ENCODE data around the gene ETV6. TPM values are rescaled to one million over a fixed set of nuclear protein-coding genes. Genes with fewer than 3 reads are reported as not detected.

ETV6 gene
- total and polyA plus RNA-seq, 9 of the 15 experiments (the other 6 are each of a cell fraction or from before 2014, with no cell fraction given): 0.81 to 12.7 (median 4.1) TPM

GRCh38 chr12:11886339-11886738 is 236.9 kb downstream of the ETV6 start (continued):
- no peak for TF ChIP-seq FOXP1 (CRISPR knock-in tag; IDR thresholded peaks at IDR 0.05)
- no peak for TF ChIP-seq THAP12 (CRISPR knock-in tag; IDR thresholded peaks at IDR 0.05)
- no peak for TF ChIP-seq ATF1 (CRISPR knock-in tag; IDR thresholded peaks at IDR 0.05)
- no peak for TF ChIP-seq ATF1 (tag; IDR thresholded peaks at IDR 0.05)

GRCh38 chr12:11888029-11888428 is 238.6 kb downstream of the ETV6 start:
- ChIA-PET CTCF (ENCODE audit: low intra/inter-chr PET ratio) (no interaction called here), POLR2A (no interaction called here)
- Histone ChIP-seq H3K9me3 (replicated peaks; ENCODE audit: control insufficient read depth, insufficient read depth, low read depth, low read length) (no peaks in the 10 kb centered on the region), H3K36me3 (ENCODE audit: control insufficient read depth, insufficient read depth, low read length) (no peaks in the 10 kb centered on the region), H3K9me1 (ENCODE audit: control insufficient read depth, insufficient read depth, low read length) (no peaks in the 10 kb centered on the region), H3K4me1 (replicated peaks in 1 of 2; ENCODE audit: control insufficient read depth in 2 of 2, insufficient read depth in 2 of 2, low read length in 2 of 2) (no peaks in the 10 kb centered on the region), H3K4me3 (no peak overlapping the region), H2AFZ (ENCODE audit: low read depth, low read length) (no peak overlapping the region), H3K27ac (ENCODE audit: extremely low read depth, low read depth, low read length) (no peak overlapping the region), H4K20me1 (replicated peaks; ENCODE audit: control insufficient read depth, insufficient read depth, low read length) (no peaks in the 10 kb centered on the region), H3K9ac (ENCODE audit: insufficient read depth in 1 of 2, low read depth in 2 of 2, low read length in 2 of 2) (no peak overlapping the region), H3K27me3 (ENCODE audit: control insufficient read depth in 2 of 2, insufficient read depth in 2 of 2, low read length in 2 of 2) (no peaks in the 10 kb centered on the region), H3K79me2 (ENCODE audit: control insufficient read depth, insufficient read depth, low read length) (no peaks in the 10 kb centered on the region), H3K4me2 (ENCODE audit: insufficient read depth, low read length) (no peak overlapping the region)
- ATAC-seq: no peak
- DNase-seq (ENCODE audit: extremely low read depth in 1 of 4, low spot score in 3 of 4): no peak
- intact Hi-C loops (cut with micrococcal nuclease): no loop called here
- FAIRE-seq: no peak
- no TSS peak for BruUV-seq (replicated peaks)
- WGBS (ENCODE audit: insufficient coverage, low coverage, missing lambda C conversion rate): 32% methylated on average over 3 of the region's 3 CpGs
- in situ Hi-C loops (cut with MboI): no loop called here
- TF ChIP-seq ID3 (CRISPR knock-in tag; IDR thresholded peaks at IDR 0.05): no peak
- no peak for TF ChIP-seq ID3 (tag; IDR thresholded peaks at IDR 0.05)
- no peak for TF ChIP-seq SRSF3 (IDR thresholded peaks at IDR 0.05; ENCODE audit: insufficient read depth, low read length)
- no peak for TF ChIP-seq C11orf30 (IDR thresholded peaks at IDR 0.05; ENCODE audit: low read depth)
- TF ChIP-seq CLOCK (CRISPR knock-in tag; IDR thresholded peaks at IDR 0.05; ENCODE audit: borderline replicate concordance): no peak
- no peak for TF ChIP-seq ZNF41 (CRISPR knock-in tag; conservative IDR thresholded peaks at IDR 0.05)
- TF ChIP-seq EP300 (IDR thresholded peaks at IDR 0.05; ENCODE audit: low read length): no peak
- TF ChIP-seq CREB3 (tag; conservative IDR thresholded peaks at IDR 0.05; ENCODE audit: low read depth): no peak
- TF ChIP-seq RUNX1 (IDR thresholded peaks at IDR 0.05; ENCODE audit: low read depth): no peak
- TF ChIP-seq NCOA4 (IDR thresholded peaks at IDR 0.05; ENCODE audit: partially characterized antibody): no peak
- no peak for TF ChIP-seq RBBP5 (IDR thresholded peaks at IDR 0.05; ENCODE audit: borderline replicate concordance, insufficient read depth, low read length, poor library complexity, severe bottlenecking)
